T1000 (cell line): ENCODE measurements around the gene MUC4.
"Not testable (repeated sequence)": the region's sequence is repeated elsewhere in the genome, so short reads cannot be mapped to it uniquely, and the experiment has no call there.

ENCODE experiments used
- DNase-seq: peaks from one replicate; lab custom pipeline; 2025; ENCODE audit warnings: mixed read lengths; lab: John Stamatoyannopoulos, UW

Gene MUC4

GRCh38 chr3:195762611-195763010 is 49.1 kb downstream of the MUC4 start:
- DNase-seq: no peak

DNA sequence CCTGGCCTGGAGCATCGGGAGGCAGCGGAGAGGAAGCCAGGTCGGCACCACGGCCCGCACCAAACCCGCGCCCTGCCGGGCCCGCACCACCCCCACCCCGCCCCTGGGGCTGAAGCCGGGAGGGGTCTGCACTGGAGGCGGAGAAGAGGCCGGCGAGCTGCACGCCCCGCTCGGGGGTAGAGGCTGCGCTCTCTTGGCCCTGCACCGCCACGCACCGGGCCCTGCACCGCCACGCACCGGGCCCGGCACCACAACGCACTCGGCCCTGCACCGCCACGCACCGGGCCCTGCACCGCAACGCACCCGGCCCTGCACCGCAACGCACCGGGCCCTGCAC is 49.5 kb downstream of the MUC4 start:
- no peak for DNase-seq

DNA sequence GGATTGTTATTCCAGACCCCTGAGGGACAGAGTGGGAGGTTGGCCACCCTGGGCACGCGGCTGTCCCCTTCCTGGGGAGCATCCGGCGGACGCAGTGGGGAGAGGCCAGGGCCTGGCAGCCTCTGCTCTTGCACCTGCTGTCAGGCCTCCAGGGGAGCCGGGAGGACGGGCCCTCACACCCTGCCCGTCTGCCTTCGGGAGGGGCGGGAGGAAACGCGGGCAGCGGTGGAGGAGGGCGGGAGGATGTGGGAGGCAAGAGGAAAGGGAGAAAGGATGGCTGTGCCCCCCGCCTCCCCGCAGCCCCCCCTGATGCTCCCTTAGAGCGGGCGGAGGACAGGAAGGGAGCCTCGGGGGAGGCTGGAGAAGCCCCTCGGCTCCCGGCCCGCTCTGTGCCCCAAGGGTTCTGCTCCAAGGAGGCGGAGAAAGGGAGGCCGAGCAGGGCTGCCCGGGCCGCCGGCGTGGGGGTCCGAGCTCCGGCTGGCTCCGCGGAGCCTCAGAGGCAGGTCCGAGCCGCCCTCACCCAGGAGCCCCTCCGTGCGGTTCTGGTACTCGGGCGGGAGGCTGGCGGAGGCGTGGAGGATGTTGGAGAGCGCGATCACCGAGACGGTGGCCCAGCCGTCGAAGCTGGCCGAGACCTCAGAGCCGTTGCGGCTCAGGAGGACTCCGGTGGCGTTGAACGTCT is 50.0 kb downstream of the MUC4 start:
- no peak for DNase-seq

DNA sequence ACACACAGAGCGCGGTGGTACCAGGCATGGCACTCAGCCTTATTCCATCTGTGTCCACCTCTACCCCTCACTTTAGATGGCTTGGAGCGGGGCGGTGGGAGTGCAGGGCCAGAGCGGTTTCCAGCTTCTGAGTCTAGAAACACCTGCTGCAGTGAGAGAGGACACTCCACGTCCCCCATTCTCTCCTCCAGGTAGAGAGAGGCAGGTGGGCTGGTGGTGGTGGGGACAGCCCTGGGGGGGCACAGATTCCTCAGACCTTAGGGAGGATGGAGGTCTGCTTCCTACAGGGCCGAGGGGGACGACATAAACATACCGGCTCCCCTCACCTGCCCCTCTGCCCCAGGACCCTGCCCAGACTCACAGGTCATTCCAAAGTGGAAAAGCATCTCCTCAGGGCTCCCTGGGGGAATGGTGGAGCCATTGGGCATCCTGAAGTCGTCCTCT is 50.6 kb downstream of the MUC4 start:
- DNase-seq: no peak

- DNase-seq: no peak
Observed at GRCh38 chr3:195760345-195761122, 51.2 kb downstream of the MUC4 start.

GRCh38 chr3:195758721-195759353 is 52.9 kb downstream of the MUC4 start:
- no peak for DNase-seq

GRCh38 chr3:195757827-195758226 is 53.9 kb downstream of the MUC4 start:
- no peak for DNase-seq

- DNase-seq: no peak
Observed at GRCh38 chr3:195757438-195757770, 54.3 kb downstream of the MUC4 start.

DNA sequence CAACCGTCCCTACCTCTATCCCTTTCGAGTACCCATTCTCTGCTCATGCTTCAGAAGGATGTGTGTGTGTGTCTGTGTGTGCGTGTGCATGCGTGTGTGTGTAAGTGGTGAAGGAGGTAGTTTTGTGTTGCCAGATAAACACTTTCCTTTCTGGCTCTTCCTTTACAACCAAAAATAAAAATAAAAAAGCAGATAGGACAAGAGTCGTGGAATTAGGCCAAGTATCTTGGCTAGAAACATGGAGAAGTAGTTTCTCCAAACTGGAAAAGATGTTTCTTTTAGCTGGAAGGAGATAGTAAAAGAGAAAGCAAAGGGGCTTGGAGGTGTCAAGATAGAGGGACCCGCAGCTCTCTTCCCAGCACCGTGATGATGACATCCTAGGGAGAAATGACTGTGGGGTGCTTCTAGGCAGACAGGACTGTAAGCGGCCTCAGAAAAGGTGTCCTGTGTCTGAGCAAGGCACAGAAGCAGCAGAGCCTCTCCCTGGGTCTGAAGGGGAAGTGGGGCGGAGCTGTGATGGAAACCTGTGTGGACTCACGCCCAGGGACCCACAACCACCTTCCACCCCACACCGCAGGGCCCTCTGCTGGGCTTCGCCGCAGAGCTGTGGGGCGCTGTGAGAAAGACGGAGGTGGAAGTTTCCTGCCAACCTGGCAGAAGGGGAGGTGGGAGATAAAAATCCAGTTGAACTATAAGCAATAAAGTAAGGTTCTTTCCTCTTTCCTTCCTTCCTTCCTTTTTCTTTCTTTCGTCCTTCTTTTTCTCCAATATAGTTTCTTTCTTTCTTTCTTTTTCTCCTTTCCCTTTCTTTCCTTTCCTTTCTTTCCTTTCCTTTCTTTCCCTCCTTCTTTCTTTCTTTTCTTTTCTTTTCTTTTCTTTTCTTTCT is 55.7 kb downstream of the MUC4 start:
- DNase-seq: no peak

DNA sequence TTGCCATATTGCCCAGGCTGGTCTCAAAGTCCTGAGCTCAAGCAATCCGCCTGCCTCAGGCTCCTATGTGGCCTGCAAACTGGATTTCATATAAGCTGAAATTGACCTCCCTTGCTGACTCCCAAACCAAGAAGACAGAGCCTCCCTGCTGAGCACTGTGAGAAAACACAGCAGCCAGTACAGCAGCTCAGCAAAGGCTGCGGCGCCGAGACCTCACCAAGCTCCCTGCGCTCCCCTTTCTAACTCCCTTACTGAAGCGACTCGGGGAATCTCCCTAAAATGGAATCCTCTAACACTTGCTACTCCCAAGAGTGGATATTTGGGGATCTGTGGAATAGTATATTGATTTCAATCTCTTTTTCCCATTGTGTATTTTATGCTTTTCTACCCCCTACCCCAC is 56.3 kb downstream of the MUC4 start:
- DNase-seq: no peak

DNA sequence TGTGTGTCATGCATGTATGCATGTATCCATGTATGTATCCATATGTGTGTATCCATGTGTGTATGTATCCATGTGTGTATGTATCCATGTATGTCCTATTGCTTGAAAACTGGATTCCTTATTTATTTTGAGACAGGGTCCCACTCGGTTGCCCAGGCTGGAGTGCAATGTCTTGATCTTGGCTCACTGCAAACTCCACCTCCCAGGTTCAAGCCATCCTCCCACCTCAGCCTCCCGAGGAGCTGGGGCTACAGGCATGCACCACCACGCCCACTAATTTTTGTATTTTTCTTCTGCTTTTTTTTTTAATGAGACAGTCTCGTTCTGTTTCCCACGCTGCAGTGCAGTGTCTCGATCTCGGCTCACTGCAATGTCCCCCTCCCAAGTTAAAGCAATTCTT is 56.8 kb downstream of the MUC4 start:
- DNase-seq: no peak

- no peak for DNase-seq
Observed at GRCh38 chr3:195754141-195754540, 57.6 kb downstream of the MUC4 start.

DNA sequence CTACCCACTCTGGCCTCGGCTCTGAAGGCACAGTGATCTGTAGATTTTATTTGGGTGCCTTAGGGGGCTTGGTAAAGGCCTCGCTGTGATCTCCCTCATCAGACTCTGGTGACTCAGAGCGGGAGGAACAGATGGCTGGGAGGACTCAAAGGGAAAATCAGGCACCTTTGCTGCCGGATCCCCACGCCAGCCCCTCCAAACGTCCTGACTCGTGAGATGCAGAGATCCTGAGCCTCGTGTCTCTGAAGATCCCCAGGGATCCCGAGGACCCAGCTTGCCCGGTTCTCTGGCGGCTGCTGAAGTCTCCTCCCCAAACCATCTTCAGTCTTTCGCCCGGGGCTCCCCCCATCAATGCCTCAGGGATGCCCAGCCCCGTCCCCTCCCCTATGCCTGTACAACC is 58.1 kb downstream of the MUC4 start:
- no peak for DNase-seq

GRCh38 chr3:195752546-195753331 is 59.0 kb downstream of the MUC4 start:
- DNase-seq: no peak

GRCh38 chr3:195752066-195752465 is 59.7 kb downstream of the MUC4 start:
- DNase-seq: no peak

GRCh38 chr3:195751560-195751959 is 60.2 kb downstream of the MUC4 start:
- no peak for DNase-seq

DNA sequence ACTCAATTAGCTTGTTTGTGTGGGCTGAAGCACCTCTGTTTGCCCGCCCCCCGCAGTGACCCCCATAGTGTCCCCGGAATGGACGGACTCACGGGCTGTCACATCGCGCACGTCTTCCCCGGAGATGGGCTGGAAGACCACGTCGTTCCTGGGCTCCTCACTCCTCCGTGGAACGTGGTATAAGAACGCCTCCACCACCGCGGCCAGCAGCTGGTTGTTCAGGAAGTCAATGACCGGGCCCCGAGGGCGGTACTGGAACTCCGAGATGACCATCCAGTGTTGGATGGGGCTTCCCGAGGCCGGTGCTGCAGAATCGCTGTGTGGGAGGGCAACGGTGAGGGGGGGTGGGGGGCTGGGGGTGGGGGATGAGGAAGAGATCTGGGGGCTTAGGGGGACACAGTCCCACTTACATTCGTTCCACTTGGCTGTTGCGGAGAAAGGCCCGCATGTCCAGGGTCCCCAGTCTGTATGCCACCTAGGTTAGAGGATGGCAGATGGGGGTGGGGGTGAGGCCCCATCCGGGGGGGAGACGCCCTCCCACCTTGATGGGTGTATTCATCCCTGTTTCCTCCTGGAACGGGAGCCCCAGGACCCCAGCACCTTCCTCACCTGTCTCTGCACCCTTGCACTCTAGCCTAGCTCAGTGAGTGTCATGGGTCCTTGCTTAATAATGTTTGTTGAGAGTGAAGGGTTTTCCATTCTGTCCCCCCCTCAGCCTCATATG is 60.8 kb downstream of the MUC4 start:
- no peak for DNase-seq

DNA sequence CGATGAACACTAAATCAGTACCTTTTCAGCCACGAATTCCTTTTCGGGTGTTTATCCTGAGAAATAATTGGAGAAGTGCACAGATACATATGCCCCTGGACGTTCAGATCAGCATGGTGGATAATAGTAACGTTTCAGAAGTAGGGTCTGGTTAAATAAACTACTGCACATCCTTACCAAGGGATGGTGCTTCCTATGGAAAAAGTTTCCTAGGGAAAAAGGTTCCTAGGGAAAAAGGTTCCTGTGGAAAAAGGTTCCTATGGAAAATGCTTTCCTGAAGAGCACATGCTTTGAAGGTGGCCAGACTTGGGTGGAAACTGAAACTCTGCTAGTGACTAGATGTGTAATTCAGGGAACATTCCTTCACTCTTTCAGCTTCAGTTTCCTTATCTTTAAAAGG is 62.6 kb downstream of the MUC4 start:
- DNase-seq: not testable (repeated sequence)

GRCh38 chr3:195748661-195749060 is 63.1 kb downstream of the MUC4 start:
- DNase-seq: no peak

DNA sequence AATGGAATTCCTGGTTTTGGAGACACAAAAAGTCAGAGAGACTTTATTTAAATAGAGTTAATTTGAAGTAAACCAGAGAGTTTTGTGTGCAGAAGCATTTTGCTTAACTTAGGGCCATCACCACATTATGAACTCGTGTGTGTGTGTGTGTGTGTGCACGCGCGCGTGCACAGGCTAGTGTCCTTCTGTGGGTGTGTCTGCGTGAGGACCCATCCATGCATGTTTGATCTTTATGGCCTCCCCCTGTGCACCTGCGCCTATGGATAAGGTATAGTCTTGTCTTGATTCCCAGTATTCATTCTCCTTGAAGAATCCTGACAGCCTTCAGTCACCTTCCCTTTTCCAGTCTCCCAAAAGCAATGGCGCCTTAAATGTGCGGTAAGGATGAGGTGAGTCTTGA is 65.0 kb downstream of the MUC4 start:
- no peak for DNase-seq

GRCh38 chr3:195746346-195746745 is 65.4 kb downstream of the MUC4 start:
- no peak for DNase-seq
